Measurements from ENCODE around the gene HINT3. TPM values are rescaled to one million over a fixed set of nuclear protein-coding genes. Genes with fewer than 3 reads are reported as not detected.
"Not testable (repeated sequence)": the region's sequence is repeated elsewhere in the genome, so short reads cannot be mapped to it uniquely, and the experiment has no call there.

The HINT3 gene
- total RNA-seq, 2 donors from 2014 or later, result 22.1 to 27.5 TPM

DNA sequence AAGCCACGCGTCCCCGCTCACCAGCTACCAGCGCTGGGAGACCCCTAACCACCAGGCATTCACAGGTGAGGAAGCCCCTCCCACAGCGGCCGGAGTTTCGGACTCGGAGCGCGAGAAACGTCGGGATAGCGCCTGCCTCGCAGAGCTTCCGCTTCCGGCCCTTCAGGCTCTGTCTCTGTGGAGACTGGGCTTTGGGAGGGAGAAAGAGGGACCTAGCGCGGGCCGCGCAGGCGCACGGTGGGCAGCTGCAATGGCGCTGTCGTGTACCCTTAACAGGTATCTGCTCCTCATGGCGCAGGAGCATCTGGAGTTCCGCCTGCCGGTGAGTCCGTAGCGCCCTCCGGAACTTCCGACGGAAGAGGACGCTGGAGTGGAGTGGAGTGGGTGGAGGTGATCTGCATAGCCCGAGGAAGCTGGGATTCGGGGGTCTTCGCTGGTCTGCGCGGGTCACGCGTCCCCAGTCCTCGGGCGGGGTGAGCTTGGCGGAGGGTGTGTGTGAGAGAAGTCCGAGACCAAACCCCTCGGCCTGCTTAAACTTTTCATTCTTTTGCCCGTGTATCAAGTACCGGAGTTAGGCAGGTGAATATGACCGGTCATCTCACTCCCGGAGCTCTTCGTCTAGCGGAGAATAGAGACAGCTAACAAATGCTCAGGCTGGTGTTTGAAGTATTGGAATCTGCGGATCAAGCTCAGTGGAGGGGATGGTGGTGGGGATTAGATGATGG is 29.9 kb downstream of the HINT3 start, which contains the start of gene TRMT11:
TRMT11 (plus strand) TSS at position 240 of the 725 bp plus-strand sequence; CDS start at position 251, 11 bp downstream.
- intact Hi-C loops (cut with DNase I), result loop anchor here in 1 of 2 donors (10.0 kb wide), 1 partner anchor 682 kb away; the partner anchor contains the start of gene HDDC2
- peak; percentile 99 for ATAC-seq
- DNase-seq, result peak; percentile 91

DNA sequence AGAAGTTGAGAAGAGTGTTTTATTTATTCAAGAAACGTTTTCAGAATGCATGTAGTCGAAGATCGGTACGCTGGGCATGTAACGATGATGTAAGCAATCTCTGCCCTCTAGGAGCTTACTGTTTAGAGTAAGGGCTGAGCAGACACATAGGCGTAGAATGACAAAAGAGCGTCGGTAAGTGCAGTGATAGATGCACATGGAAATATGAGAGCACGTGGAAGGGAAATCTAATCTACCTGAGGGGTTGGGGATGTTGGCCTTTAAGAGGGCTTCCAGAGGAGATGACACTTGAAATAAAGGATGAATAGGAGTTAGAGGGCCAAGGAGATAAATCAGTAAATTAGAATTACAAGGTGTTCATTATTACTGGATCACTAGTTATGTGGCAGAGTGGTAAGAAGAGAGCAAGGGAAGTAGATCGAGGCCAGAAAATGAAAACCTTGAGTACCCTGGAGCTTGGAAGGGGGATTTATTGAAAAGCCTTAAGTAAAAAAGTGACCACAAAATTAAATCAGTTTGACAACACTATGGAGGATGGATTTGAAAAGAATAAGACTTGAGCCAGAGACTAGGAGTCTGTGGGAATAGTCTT is 30.6 kb downstream of the HINT3 start:
- DNase-seq, result no peak
- ATAC-seq, result peak; percentile 10 to 35
- intact Hi-C loops (cut with DNase I), result loop anchor here in 1 of 2 donors (10.0 kb wide), 1 partner anchor 682 kb away; the partner anchor contains the start of gene HDDC2

GRCh38 chr6:125988280-125988679 is 31.7 kb downstream of the HINT3 start:
- ATAC-seq, result no peak
- intact Hi-C loops (cut with DNase I), result loop anchor here in 1 of 2 donors (10.0 kb wide), 1 partner anchor 683 kb away; the partner anchor contains the start of gene HDDC2

DNA sequence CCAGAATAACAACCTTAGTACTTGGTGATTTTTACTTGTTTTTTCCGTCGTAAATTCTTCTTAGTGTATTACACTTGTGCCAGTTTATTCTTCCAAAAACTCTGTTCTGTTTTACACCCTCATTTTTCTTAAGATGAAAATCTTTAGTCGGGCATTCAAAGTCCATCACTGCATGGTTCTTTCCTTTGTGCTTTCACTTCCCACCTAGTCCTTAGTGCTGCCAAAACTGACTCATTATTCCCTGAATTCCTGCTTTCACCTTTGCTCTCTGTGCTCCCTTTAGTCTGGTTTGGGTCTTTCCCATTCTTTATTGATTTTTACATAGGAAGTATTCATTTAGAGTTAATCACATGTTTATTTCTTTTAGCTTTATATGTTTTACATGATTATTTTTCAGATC is 33.1 kb downstream of the HINT3 start:
- DNase-seq, result no peak
- no peak for ATAC-seq
- intact Hi-C loops (cut with DNase I), result loop anchor here in 1 of 2 donors (10.0 kb wide), 1 partner anchor 685 kb away; the partner anchor contains the start of gene HDDC2

More at GRCh38 chr6:125988280-125988679, 31.7 kb downstream of the HINT3 start:
- no peak for DNase-seq

GRCh38 chr6:125991653-125992052 is 35.1 kb downstream of the HINT3 start:
- no peak for DNase-seq
- intact Hi-C loops (cut with DNase I), result no loop called here
- ATAC-seq, result no peak

DNA sequence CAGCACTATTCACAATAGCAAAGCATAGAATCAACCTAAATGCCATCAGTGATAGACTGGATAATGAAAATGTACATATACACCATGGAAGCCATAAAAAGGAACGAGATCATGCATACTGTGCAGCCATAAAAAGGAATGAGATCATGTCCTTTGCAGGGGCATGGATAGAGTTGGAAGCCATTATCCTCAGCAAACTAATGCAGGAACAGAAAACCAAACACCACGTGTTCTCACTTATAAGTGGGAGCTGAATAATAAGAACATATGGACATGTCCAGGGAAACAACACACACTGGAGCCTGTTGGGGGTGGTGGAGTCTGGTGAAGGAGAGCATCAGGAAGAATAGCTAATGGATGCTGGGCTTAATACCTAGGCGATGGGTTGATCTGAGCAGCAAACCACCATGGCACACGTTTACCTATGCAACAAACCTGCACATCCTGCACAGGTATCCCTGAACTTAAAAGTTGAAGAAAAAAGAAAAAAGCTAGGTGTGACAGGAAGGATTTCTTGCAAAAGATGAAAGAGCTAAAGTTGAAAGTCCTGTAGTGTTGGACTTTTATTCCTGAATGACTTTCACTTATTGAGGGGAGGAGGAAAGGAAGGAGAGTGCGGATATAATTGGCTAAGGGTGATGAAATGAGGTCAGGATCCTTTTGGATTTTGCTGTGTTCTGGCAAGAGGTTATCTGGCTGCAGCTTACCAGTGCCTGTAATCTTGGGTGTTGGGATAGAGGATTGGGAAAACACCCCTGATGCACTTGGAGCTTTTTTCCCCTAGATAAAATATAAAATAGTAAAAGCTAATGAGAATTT is 38.3 kb downstream of the HINT3 start:
- intact Hi-C loops (cut with DNase I), result no loop called here
- no peak for DNase-seq
- peak; percentile 63 to 67 for ATAC-seq

- peak; percentile 88 to 91 for ATAC-seq
- intact Hi-C loops (cut with DNase I), result no loop called here
- DNase-seq, result peak; percentile 32
Measured at GRCh38 chr6:125995972-125996580, 39.5 kb downstream of the HINT3 start.

GRCh38 chr6:126002755-126003679 is 46.4 kb downstream of the HINT3 start:
- no peak for ATAC-seq
- no peak for DNase-seq
- intact Hi-C loops (cut with DNase I), result no loop called here

DNA sequence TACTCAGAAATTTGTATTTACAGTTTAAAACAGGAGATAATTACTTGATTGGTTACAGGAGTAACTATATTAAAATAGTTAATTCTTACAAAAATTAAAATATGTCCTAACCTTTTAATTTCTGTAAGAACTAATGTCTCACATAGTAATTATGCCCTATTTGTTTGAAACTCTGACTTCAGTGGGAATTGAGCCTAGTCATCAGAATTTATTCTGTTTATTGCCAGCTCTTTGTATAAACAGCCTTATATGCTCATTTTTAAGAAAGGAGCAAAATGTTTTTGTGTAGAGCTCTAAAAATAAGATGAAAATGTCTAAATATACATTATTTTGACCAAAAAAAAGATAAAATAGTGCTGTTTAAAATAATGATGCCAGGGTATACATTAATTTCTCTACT is 51.2 kb downstream of the HINT3 start:
- intact Hi-C loops (cut with DNase I), result no loop called here
- ATAC-seq (no peak), DNase-seq (no peak)

- DNase-seq (no peak), ATAC-seq (no peak)
- intact Hi-C loops (cut with DNase I), result no loop called here
Measured at GRCh38 chr6:126010040-126010439, 53.5 kb downstream of the HINT3 start.

GRCh38 chr6:126015863-126016262 is 59.3 kb downstream of the HINT3 start:
- ATAC-seq, result no peak
- intact Hi-C loops (cut with DNase I), result no loop called here
- DNase-seq, result no peak

DNA sequence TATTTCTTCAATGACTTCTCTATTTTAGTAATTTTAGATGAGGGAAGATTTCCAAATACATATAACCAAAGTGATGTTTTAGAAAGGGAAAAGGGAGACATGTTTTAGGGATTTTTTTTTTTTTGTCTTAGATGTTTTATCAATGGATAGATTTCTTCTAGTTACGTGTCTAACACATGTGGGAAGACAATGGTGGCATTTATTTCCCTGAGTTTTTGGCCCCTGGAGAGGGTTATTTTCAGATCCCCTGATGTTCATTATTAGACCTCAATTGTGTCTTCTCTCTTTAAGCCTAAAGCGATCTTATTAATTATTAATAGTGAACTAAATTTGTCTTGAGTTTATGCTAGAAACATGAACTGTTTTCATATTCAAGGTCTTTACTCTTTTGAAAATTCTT is 60.0 kb downstream of the HINT3 start:
- intact Hi-C loops (cut with DNase I), result no loop called here

GRCh38 chr6:126017668-126018067 is 61.1 kb downstream of the HINT3 start:
- intact Hi-C loops (cut with DNase I), result no loop called here
- no peak for ATAC-seq
- no peak for DNase-seq

More for the DNA sequence above, 60.0 kb downstream of the HINT3 start:
- ATAC-seq, result no peak
- no peak for DNase-seq

DNA sequence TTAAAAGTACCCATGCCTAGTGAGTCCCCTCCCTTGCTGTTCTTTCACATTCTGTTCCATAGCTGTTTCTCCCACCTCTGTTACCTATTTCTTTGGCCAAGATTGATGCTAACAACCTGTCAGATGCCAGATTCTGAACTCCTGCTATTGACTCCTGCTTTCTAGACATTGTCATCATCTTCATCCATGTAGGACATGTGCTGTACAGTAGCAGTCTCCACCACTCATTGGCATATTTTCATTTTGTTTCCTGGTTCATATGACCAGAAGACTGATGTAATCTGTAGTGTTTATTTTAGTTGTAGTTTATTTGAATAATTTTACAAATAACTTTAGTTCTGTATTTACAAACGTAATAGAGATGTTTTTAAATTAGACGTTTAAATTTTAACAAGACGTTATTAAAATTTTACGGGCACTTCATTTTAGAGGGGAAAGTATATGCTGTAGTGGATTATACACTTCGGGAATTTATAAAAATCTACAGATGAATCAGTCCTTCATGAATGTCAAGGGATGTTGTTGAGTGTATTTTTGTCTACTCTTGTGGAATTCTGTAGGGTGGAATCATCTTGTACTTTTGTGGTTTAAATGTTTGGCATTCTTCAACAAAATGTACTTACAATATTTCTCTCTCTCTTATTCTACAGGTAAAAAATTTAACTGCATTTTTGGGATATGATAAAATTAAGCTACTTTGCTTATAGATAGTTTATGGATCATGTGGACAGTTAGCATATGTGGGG is 63.9 kb downstream of the HINT3 start:
- ATAC-seq, result no peak
- no peak for DNase-seq
- intact Hi-C loops (cut with DNase I), result no loop called here

DNA sequence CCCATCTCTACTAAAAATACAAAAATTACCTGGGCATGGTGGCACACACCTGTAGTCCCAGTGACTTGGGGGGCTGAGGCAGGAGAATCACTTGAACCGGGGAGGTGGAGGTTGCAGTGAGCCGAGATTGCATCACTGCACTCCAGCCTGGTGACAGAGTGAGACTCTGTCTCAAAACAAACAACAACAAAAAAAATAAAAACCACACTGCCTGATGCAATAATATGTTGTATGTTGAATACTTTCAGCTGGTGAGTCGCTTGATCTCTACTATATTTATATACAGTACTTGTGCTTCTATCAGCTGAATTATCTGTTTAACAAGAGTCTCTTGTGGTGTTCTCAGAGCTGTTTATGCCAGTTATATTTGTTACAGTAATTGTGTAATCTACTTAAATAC is 66.9 kb downstream of the HINT3 start:
- DNase-seq, ATAC-seq: not testable (repeated sequence)

GRCh38 chr6:126026001-126026400 is 69.4 kb downstream of the HINT3 start:
- intact Hi-C loops (cut with DNase I), result no loop called here
- DNase-seq (no peak), ATAC-seq (no peak)

More for the DNA sequence above, 66.9 kb downstream of the HINT3 start:
- intact Hi-C loops (cut with DNase I), result not testable (repeated sequence)

DNA sequence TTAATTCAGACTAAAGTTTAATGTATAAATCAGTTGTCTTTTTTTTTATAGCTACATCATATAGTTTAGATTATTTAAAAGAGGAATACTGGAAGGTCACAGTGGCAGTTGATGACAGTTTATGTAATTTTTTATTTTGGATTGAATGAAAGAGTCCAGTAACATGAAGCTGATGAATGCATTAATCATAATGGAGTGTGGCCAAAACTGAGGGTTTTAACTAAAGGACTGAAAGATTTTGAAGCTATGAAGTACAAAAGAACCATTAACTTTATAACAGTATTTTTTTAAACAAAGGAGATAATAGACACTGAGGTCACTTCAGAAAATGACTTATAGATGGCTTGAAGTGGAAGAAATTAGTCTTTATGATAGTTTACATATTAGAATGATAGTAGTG is 71.0 kb downstream of the HINT3 start:
- ATAC-seq (no peak), DNase-seq (no peak)
- intact Hi-C loops (cut with DNase I), result no loop called here
